Breast epithelium (tissue), 3 donors: Measurements from ENCODE around the gene TMOD3.

ENCODE experiments used
- POLR2A ChIP-seq: fragments of 450-650 bp; IDR thresholded peaks from one replicate; pipeline ENCODE4 v1.6.1; 2016; ENCODE audit warnings: antibody characterized with exemption, mild to moderate bottlenecking, moderate library complexity
- POLR2AphosphoS5 ChIP-seq, 3 donors: sonication (generic); formaldehyde crosslinking; IDR thresholded peaks; one replicate each; pipeline ENCODE4 v1.6.1; 2017; ENCODE audit warnings: antibody characterized with exemption in 3 of 3
- TF ChIP-seq, protein P1 (sequence below), 3 donors: fragments of 450-650 bp; IDR thresholded peaks; one replicate each; pipeline ENCODE4 v1.5.1; 2016 to 2017; ENCODE audit warnings: antibody characterized with exemption in 3 of 3, mild to moderate bottlenecking in 3 of 3, moderate library complexity in 3 of 3

DNA sequence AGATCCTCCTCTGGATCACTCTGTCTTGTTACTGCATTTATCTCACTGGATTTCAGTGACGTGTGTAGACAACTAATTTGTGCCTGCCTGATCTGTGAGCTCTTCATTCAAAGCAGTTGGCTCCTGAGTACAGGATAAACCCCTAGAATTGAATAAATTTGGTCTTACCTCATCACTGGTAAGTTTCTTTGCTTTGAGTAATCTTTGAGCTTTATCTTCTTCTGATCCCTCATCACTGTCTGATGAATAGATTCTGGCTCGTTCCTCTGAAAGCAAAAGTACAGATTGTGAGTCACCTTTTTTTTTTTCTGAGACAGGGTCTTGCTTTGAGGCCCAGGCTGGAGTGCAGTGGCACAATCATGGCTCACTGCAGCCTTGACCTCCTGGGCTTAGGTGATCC lies 117.7 kb downstream of the TMOD3 start:
- TF ChIP-seq POLR2A (no peak), POLR2AphosphoS5 (IDR thresholded peaks at IDR 0.05) (no peak)
- TF ChIP-seq, protein P1, sequence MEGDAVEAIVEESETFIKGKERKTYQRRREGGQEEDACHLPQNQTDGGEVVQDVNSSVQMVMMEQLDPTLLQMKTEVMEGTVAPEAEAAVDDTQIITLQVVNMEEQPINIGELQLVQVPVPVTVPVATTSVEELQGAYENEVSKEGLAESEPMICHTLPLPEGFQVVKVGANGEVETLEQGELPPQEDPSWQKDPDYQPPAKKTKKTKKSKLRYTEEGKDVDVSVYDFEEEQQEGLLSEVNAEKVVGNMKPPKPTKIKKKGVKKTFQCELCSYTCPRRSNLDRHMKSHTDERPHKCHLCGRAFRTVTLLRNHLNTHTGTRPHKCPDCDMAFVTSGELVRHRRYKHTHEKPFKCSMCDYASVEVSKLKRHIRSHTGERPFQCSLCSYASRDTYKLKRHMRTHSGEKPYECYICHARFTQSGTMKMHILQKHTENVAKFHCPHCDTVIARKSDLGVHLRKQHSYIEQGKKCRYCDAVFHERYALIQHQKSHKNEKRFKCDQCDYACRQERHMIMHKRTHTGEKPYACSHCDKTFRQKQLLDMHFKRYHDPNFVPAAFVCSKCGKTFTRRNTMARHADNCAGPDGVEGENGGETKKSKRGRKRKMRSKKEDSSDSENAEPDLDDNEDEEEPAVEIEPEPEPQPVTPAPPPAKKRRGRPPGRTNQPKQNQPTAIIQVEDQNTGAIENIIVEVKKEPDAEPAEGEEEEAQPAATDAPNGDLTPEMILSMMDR (IDR thresholded peaks at IDR 0.05) = no peak
